ENCODE data around the gene BLVRB.

- no peak for TF ChIP-seq CTCF (conservative IDR thresholded peaks at IDR 0.05; ENCODE audit: low read depth in 2 of 2)
- no peak for TF ChIP-seq POLR2AphosphoS5 (IDR thresholded peaks at IDR 0.05; ENCODE audit: low read depth)
These were observed 19.7 kb downstream of the BLVRB start for GRCh38 chr19:40445780-40446262.
